Right lobe of liver (tissue), 6 donors: ENCODE measurements around the gene COG7. TPM values are rescaled to one million over a fixed set of nuclear protein-coding genes. Genes with fewer than 3 reads are reported as not detected.

Experiments used
- ATAC-seq, 4 donors: fragments of 200-7000 bp; cut with Tn5 transposase; one replicate each; pipeline ENCODE4 v1.9.1; 2020; ENCODE audit warnings: mild to moderate bottlenecking in 4 of 4, moderate library complexity in 4 of 4
- DNase-seq, 3 donors: peaks; one replicate each; pipeline ENCODE4 v3.0.0-alpha.2; 2020
- H3K27ac ChIP-seq, 3 donors: fragments of 200-600 bp; one replicate each; pipeline ENCODE4 v1.8.0; 2022
- H3K27me3 ChIP-seq, 2 donors: fragments of 200-600 bp; one replicate each; pipeline ENCODE4 v1.8.0; 2022
- H3K36me3 ChIP-seq, 4 donors: fragments of 200-600 bp; sonication (generic) in 1 of 4; one replicate each; pipeline versions ENCODE4 v1.5.1 to v1.8.0; 2017 to 2022; ENCODE audit warnings: control low read depth in 1 of 4
- H3K4me1 ChIP-seq, 4 donors: fragments of 200-600 bp; sonication (generic) in 1 of 4; one replicate each; pipeline versions ENCODE4 v1.5.1 to v1.8.0; 2017 to 2022; ENCODE audit warnings: control low read depth in 1 of 4
- H3K4me3 ChIP-seq, 3 donors: fragments of 200-600 bp; one replicate each; pipeline ENCODE4 v1.8.0; 2022
- H3K9me3 ChIP-seq, 4 donors: fragments of 200-600 bp; sonication (generic) in 1 of 4; one replicate each; pipeline versions ENCODE4 v1.5.1 to v1.8.0; 2017 to 2022; ENCODE audit warnings: control low read depth in 1 of 4
- POLR2A ChIP-seq: fragments of 450-650 bp; IDR thresholded peaks from one replicate; pipeline ENCODE4 v1.6.1; 2017; ENCODE audit warnings: antibody characterized with exemption, mild to moderate bottlenecking
- WGBS: methylation state at CpG from one replicate; pipeline ENCODE4 v1.1.6; 2018; ENCODE audit warnings: low coverage, low lambda C conversion rate; ENCODE audit not compliant: insufficient coverage; ENCODE audit errors: missing lambda C conversion rate; 5-methylcytosine and 5-hydroxymethylcytosine counted together
- intact Hi-C, 2 donors: fragments of 100-400 bp; cut with DNase I; formaldehyde crosslinking; loops; one replicate each; pipeline versions ENCODE4 v1.11.2 to v1.14.1; 2022
- total RNA-seq, 6 experiments: library from RNA; depleted of rRNA in 2 of 6; stranded (reverse); fragments of >200 nt in 2 of 6; fragmentation: NEBNext Ultra II Directional in 3 of 6; extraction: Animal tissue kit (Norgen Biotek cat#: 25700) in 3 of 6; gene quantifications; one replicate each; pipeline versions ENCODE4 v1.1.0 to v1.2.4, GENCODE V29; 2016 to 2023
- TF ChIP-seq, protein P1 (sequence below), 4 donors: fragments of 200-600 bp in 3 of 4; fragments of 450-650 bp in 1 of 4; IDR thresholded peaks; one replicate each; pipeline versions ENCODE4 v1.5.1 to v1.8.0; 2016 to 2022; ENCODE audit warnings: antibody characterized with exemption in 4 of 4, mild to moderate bottlenecking in 2 of 4
- donor health status: DM: no; HTN: yes; CAD: no.
- donor health status: DM: no; HTN: no; CAD: no.
- donor health status: DM: no; HTN: no; CAD: no.
- donor health status: DM: no; HTN: yes; CAD: no.
- donor health status: DM: no; HTN: yes; CAD: no.

The COG7 gene
- total RNA-seq, 6 experiments from 2014 or later, result 7.5 to 11.2 (median 8.4) TPM

GRCh38 chr16:23435500-23435899 is 17.5 kb downstream of the COG7 start:
- Histone ChIP-seq H3K4me3 (no peak overlapping the region), H3K36me3 (peaks cover 0 to 34% (median 10%) of the 10 kb centered on the region in 4 donors), H3K9me3 (no peaks in the 10 kb centered on the region), H3K27ac (no peak overlapping the region), H3K27me3 (no peaks in the 10 kb centered on the region), H3K4me1 (no peaks in the 10 kb centered on the region)
- WGBS, result 29% methylated on average over 6 of the region's 6 CpGs
- DNase-seq, result peak in 2 of 3 donors; percentile 48 to 53
- TF ChIP-seq, protein P1, sequence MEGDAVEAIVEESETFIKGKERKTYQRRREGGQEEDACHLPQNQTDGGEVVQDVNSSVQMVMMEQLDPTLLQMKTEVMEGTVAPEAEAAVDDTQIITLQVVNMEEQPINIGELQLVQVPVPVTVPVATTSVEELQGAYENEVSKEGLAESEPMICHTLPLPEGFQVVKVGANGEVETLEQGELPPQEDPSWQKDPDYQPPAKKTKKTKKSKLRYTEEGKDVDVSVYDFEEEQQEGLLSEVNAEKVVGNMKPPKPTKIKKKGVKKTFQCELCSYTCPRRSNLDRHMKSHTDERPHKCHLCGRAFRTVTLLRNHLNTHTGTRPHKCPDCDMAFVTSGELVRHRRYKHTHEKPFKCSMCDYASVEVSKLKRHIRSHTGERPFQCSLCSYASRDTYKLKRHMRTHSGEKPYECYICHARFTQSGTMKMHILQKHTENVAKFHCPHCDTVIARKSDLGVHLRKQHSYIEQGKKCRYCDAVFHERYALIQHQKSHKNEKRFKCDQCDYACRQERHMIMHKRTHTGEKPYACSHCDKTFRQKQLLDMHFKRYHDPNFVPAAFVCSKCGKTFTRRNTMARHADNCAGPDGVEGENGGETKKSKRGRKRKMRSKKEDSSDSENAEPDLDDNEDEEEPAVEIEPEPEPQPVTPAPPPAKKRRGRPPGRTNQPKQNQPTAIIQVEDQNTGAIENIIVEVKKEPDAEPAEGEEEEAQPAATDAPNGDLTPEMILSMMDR (IDR thresholded peaks at IDR 0.05), result peak; percentile 51 to 82 (median 71)
- TF ChIP-seq POLR2A, result no peak
- ATAC-seq, result peak; percentile 78 to 91 (median 82)
- intact Hi-C loops, result loop anchor here (10.0 kb wide), 1 partner anchor 251 kb away; the partner anchor contains the start of gene SCNN1G (in 2 of the 2)

- TF ChIP-seq POLR2A, result no peak
- TF ChIP-seq, protein P1 (IDR thresholded peaks at IDR 0.05), result peak; percentile 75 to 89 (median 87)
- Histone ChIP-seq H3K4me1 (no peaks in the 10 kb centered on the region), H3K9me3 (no peaks in the 10 kb centered on the region), H3K27ac (no peak overlapping the region), H3K27me3 (no peaks in the 10 kb centered on the region), H3K4me3 (no peak overlapping the region), H3K36me3 (peaks cover 0 to 32% (median 7%) of the 10 kb centered on the region in 4 donors)
- WGBS, result 22% methylated on average over 6 of the region's 6 CpGs
- DNase-seq, result no peak
- ATAC-seq, result peak; percentile 65 to 85 (median 76)
- intact Hi-C loops, result loop anchor here (10.0 kb wide), 1 partner anchor 250 kb away; the partner anchor contains the start of gene SCNN1G (in 2 of the 2)
Observed at GRCh38 chr16:23434380-23434779, 18.6 kb downstream of the COG7 start.

DNA sequence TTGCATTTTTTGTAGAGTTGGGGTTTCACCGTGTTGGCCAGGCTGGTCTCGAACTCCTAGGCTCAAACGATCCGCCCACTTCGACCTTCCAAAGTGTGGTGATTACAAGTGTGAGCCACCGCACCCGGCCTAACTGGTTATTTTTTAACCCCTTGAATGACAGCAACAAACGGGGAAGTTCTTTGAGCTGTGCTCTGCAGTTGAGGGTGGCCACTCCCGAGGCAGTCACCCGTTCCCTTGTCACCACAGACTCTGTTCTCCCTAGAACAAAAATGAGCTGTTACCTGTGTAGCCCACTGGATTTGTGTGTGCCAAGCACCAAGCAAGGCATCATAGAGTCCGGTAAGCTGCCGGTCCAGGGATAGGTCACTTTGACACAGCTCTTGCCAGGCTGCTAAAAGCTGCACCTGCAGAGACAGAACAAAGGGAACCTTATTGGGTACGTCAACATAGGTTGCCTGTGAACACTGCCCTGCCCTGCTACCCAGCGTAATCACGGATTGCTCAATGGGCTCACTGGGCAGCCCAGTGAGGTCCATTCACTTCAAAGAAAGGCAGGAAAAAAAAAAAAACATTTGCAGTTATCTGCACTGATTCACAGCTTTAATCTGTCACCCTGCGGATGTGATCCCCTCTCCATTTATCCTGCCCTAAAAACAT is 19.6 kb downstream of the COG7 start:
- ATAC-seq (no peak), DNase-seq (no peak)
- Histone ChIP-seq H3K4me1 (no peaks in the 10 kb centered on the region), H3K36me3 (peaks cover 0 to 26% (median 7%) of the 10 kb centered on the region in 4 donors), H3K27ac (no peak overlapping the region), H3K27me3 (no peaks in the 10 kb centered on the region), H3K4me3 (no peak overlapping the region), H3K9me3 (no peaks in the 10 kb centered on the region)
- intact Hi-C loops, result loop anchor here (10.0 kb wide), 1 partner anchor 249 kb away; the partner anchor contains the start of gene SCNN1G (in 2 of the 2)
- TF ChIP-seq, protein P1 (IDR thresholded peaks at IDR 0.05), result no peak
- TF ChIP-seq POLR2A, result no peak
- 74% methylated on average over 15 of the region's 16 CpGs for WGBS

DNA sequence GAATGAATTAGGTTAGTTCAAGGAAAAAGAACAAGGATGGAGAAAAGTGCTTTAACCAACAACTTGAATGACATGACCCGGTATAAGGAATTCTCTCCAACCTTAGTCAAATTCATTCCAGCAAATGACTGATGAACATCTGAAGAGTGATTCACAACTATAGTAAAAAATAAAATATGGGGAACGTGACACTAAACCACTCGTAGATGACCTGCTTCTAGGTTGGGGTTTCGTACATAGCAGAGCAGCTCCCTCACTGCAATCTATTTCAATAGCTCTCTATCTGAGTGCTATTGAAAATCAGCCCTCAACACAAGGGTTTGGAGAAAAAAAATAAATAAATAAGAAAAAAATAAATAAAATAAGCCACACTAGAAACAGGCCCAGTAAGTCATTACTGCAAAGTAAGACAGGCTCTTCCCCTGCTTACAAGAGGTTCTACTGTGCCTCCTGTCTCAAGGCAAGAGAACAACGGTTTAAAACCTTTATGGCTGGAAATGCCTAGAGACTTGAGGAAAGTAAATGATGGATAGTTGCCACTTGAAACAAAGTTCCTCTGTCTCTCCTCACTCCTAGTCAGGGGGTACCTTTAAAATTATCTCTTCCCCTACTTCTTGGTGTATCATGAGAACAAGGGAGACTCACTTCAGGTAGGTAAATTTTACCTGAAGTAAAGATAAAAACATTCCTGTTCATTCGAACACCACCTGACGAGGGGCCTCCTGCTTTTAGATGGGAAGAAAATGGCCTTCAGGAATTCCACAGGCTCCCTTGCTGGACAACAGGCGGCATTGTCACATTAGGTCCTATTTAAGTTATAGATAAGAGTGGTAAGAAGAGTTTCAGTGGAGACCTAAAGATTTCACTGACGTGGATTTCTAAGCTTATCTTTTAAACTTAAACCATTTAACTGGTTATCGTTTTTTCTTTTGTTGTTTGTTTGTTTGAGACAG is 20.5 kb downstream of the COG7 start:
- Histone ChIP-seq H3K9me3 (no peaks in the 10 kb centered on the region), H3K4me1 (no peaks in the 10 kb centered on the region), H3K4me3 (no peak overlapping the region), H3K36me3 (peaks cover 0 to 21% (median 7%) of the 10 kb centered on the region in 4 donors), H3K27ac (no peak overlapping the region), H3K27me3 (no peaks in the 10 kb centered on the region)
- no peak for DNase-seq
- TF ChIP-seq, protein P1 (IDR thresholded peaks at IDR 0.05), result peak in 1 of 4 donors; percentile 11
- no peak for TF ChIP-seq POLR2A
- 77% methylated on average over 9 of the region's 10 CpGs for WGBS
- no peak for ATAC-seq
- intact Hi-C loops, result loop anchor here (10.0 kb wide), 1 partner anchor 248 kb away; the partner anchor contains the start of gene SCNN1G (in 2 of the 2)
